Left ventricle myocardium inferior (tissue), 1 donor: Measurements from ENCODE around the gene ATPAF1. TPM values are rescaled to one million over a fixed set of nuclear protein-coding genes. Genes with fewer than 3 reads are reported as not detected.
A peak's percentile ranks its signal among the peaks of the same experiment; 100 is the strongest.

ENCODE experiments used
- DNase-seq: peaks from one replicate; pipeline ENCODE4 v3.0.0-alpha.2; 2020
- H3K27ac ChIP-seq: fragments of 200-600 bp; replicated peaks from 2 replicates; pipeline ENCODE4 v1.8.0; 2021
- H3K27me3 ChIP-seq: fragments of 200-600 bp; 2 replicates; pipeline ENCODE4 v1.8.0; 2021; ENCODE audit warnings: low read depth
- H3K36me3 ChIP-seq: fragments of 200-600 bp; 2 replicates; pipeline ENCODE4 v1.8.0; 2021
- H3K4me1 ChIP-seq: fragments of 200-600 bp; 2 replicates; pipeline ENCODE4 v1.8.0; 2021
- H3K4me3 ChIP-seq: fragments of 200-600 bp; 2 replicates; pipeline ENCODE4 v1.8.0; 2021; ENCODE audit warnings: mild to moderate bottlenecking, moderate library complexity
- H3K9me3 ChIP-seq: fragments of 200-600 bp; replicated peaks from 2 replicates; pipeline ENCODE4 v1.8.0; 2021
- intact Hi-C: fragments of 100-400 bp; cut with micrococcal nuclease; formaldehyde crosslinking; loops from one replicate; pipeline ENCODE4 v1.11.0; 2022
- total RNA-seq: library from RNA; stranded (reverse); fragmentation: NEBNext Ultra II Directional; extraction: Animal tissue kit (Norgen Biotek cat#: 25700); gene quantifications from one replicate; pipeline ENCODE4 v1.2.1, GENCODE V29; 2021
- TF ChIP-seq, protein P1 (sequence below): fragments of 200-600 bp; IDR thresholded peaks from 2 replicates; pipeline ENCODE4 v1.8.0; 2021; ENCODE audit warnings: antibody characterized with exemption, mild to moderate bottlenecking, borderline replicate concordance
- donor health status: DM: no; HTN: yes; CAD: no; lungs with severe emphysema.

ATPAF1 gene
- total RNA-seq, 1 donor from 2014 or later: 235 TPM

DNA sequence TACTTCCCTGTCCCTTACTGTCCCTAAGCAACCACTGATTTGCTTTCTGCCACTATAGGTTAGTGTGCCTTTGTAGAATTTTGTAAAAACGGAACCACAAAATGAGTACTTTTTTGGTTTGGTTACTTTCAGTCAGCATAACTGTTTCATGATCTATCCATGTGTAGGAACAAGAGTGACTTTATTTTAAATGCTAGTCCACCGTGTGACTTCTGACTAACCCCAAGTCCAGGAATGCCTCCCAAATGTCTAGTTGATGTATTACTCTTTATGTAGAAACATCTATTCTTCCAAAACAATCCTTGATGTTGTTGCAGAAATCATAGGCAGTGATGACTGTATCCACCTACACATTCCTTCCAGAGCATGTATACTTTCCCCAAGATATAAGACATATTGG is 21.3 kb downstream of the ATPAF1 start:
- Histone ChIP-seq H3K4me3 (no peak overlapping the region), H3K27ac (no peak overlapping the region), H3K4me1 (peaks cover 15% of the 10 kb centered on the region), H3K9me3 (peaks cover 18% of the 10 kb centered on the region), H3K36me3 (peaks cover 50% of the 10 kb centered on the region), H3K27me3 (no peaks in the 10 kb centered on the region)
- TF ChIP-seq, protein P1, sequence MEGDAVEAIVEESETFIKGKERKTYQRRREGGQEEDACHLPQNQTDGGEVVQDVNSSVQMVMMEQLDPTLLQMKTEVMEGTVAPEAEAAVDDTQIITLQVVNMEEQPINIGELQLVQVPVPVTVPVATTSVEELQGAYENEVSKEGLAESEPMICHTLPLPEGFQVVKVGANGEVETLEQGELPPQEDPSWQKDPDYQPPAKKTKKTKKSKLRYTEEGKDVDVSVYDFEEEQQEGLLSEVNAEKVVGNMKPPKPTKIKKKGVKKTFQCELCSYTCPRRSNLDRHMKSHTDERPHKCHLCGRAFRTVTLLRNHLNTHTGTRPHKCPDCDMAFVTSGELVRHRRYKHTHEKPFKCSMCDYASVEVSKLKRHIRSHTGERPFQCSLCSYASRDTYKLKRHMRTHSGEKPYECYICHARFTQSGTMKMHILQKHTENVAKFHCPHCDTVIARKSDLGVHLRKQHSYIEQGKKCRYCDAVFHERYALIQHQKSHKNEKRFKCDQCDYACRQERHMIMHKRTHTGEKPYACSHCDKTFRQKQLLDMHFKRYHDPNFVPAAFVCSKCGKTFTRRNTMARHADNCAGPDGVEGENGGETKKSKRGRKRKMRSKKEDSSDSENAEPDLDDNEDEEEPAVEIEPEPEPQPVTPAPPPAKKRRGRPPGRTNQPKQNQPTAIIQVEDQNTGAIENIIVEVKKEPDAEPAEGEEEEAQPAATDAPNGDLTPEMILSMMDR: no peak
- no peak for DNase-seq
- intact Hi-C loops: no loop called here

DNA sequence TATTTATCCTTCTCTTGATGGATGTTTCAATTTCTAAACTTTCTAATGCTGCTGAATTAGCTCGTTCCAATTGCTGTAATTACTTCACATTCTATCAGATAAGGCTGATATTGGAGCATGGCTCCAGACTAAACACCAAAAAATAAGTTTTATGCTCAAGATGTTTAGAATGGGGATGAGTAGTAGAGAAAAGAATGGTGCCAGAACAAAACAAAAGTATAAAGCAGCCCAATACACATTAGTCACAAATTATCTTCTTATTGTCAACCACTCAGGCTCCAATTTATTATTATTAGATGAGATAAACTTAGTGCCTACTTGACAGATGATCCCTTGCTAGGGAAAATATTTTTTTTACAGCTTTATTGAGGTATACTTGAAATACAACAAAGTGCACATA is 21.8 kb downstream of the ATPAF1 start:
- Histone ChIP-seq H3K27me3 (no peaks in the 10 kb centered on the region), H3K4me1 (peaks cover 15% of the 10 kb centered on the region), H3K27ac (no peak overlapping the region), H3K9me3 (peaks cover 18% of the 10 kb centered on the region), H3K4me3 (no peak overlapping the region), H3K36me3 (peaks cover 54% of the 10 kb centered on the region)
- no peak for DNase-seq
- intact Hi-C loops: no loop called here
- TF ChIP-seq, protein P1: no peak

DNA sequence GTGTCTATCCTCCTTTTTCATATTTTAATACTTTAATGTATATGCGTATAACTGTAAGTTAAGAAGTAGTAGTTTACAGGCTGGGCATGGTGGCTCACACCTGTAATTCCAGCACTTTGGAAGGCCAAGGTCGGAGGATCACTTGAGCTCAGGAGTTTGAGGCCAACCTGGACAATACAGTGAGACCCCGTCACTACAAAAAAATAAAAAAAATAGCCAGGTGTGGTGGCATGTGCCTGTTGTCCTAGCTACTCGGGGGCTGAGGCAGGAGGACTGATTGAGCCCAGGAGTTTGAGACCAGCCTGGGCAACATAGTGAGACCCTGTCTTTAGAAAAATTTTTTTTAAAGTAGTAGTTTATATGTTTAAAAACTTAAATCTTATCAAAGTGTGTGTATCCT is 22.3 kb downstream of the ATPAF1 start:
- no peak overlapping the region for H3K27ac ChIP-seq
- H3K27me3 ChIP-seq: no peaks in the 10 kb centered on the region
- DNase-seq: no peak
- peaks cover 15% of the 10 kb centered on the region for H3K4me1 ChIP-seq
- TF ChIP-seq, protein P1: no peak
- intact Hi-C loops: no loop called here
- H3K9me3 ChIP-seq: peaks cover 18% of the 10 kb centered on the region
- H3K4me3 ChIP-seq: no peak overlapping the region
- H3K36me3 ChIP-seq: peaks cover 55% of the 10 kb centered on the region

DNA sequence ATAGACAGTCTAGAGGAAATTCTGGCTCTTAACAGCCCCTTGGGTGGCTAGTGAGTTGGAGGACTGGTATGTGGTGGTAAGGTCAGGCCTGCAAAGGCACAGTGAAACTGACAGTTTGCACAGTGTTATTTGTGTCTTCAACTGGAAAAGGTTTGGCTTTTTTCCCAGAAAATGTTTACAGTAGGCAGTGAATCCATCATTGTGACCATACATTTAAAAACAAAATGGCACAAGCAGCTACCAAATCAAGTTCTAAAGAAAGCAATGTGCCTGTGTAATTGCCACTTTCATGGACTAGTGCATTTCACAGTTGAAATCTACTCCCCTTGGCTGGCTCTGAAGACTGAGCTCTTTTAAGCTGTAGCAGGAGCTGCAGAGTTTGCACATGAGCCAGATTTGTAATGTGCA is 24.8 kb downstream of the ATPAF1 start:
- peaks cover 15% of the 10 kb centered on the region for H3K4me1 ChIP-seq
- H3K27me3 ChIP-seq: no peaks in the 10 kb centered on the region
- intact Hi-C loops: no loop called here
- TF ChIP-seq, protein P1: no peak
- peak overlapping the region; percentile 41 for H3K27ac ChIP-seq
- no peak for DNase-seq
- H3K36me3 ChIP-seq: peaks cover 30% of the 10 kb centered on the region
- no peak overlapping the region for H3K4me3 ChIP-seq
- H3K9me3 ChIP-seq: peaks cover 4% of the 10 kb centered on the region

DNA sequence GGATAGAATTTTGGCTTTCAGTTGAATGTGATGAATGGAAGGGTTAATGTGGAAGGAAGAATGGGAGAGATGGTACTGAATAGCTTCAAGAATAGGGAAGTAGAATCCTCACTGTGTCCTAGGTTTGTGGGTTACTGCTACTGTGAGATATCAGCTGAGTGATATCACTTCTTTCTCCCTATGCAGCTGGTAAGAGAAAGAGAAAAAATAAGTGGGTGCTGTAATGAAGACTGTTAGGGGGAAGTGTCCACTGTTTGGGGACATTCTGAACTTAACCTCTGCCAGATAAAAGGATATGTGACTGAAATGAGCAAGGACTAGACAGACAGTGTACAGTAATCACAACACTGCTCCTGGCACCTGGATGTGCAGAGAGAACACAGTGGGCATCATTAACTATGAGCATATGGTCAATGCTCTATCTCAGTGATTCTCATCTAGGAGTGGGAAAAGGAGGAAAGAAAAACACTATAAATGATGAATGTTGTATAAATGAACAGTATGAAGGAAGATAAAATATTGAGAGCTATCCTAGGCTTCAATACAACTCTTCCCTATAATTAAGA is 26.0 kb downstream of the ATPAF1 start:
- no peak for DNase-seq
- Histone ChIP-seq H3K4me1 (peaks cover 24% of the 10 kb centered on the region), H3K9me3 (no peaks in the 10 kb centered on the region), H3K36me3 (peaks cover 18% of the 10 kb centered on the region), H3K4me3 (no peak overlapping the region), H3K27me3 (no peaks in the 10 kb centered on the region), H3K27ac (no peak overlapping the region)
- intact Hi-C loops: no loop called here
- TF ChIP-seq, protein P1: no peak
